GM19463 (cell line): ENCODE data around the gene NKIRAS1.
"Not testable (repeated sequence)": the region's sequence is repeated elsewhere in the genome, so short reads cannot be mapped to it uniquely, and the experiment has no call there.

Experiments
- ATAC-seq: cut with Tn5 transposase; IDR thresholded peaks from one replicate; pipeline ENCODE4 v1.9.1; 2021; ENCODE audit warnings: mild to moderate bottlenecking, moderate library complexity; ENCODE audit not compliant: unreplicated experiment

The NKIRAS1 gene

DNA sequence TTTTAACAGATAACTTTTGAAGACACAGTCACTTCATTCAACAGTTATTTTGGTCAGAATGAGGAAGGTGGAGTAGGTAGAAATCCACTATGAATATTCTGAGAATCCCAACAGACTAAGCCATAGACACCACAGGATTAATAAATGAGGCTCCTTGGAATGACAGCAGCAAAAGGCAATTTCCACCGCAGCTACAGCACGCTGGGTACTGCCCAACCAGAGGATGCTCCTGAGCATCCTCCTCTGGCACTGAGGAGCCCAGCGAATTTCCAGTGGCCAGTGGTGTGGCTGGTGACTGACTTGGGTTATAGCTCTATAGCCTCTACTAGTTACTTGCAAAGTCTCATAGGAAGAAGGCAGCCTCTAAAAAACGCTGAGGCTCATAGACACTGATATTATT, 24.6 kb upstream of the NKIRAS1 start:
- ATAC-seq: no peak

DNA sequence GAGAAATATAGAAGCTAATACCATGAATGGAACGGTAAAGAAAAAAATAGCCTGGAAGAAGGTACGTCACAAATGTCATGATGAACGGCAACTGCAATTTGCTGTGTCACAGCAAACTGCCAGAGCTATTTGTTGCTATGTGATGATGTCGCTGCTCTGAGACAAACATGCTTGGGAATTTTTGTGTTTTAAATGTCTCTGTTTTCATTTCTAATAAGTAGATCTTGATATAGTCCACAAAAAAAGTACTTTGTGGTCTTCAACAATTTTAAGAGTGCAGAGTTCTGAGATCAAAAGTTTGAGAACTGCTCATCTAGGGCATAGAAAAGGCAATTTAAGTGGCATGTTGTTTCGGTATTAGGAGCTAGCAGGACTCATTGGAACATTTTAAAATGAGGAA, 24.0 kb upstream of the NKIRAS1 start:
- ATAC-seq: no peak

DNA sequence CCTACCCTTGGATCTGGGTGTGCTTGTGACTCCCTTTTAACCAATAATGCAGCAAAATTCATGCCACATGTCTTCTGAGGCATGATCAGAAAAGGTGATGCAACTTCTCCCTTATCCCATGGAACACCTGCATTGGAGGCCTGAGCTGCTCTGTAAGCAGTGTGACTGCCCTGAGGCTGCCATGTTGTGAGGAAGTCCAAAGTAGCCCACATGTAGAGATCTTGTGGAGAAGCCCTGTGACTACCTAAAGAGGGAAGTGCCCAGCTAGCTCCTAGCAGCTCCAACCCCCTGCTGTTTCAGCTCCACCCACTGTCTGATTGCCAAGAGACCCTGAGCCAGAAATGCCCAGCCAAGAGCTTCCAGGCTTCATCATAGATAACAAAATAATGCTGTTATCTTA, 21.9 kb upstream of the NKIRAS1 start:
- ATAC-seq: no peak

DNA sequence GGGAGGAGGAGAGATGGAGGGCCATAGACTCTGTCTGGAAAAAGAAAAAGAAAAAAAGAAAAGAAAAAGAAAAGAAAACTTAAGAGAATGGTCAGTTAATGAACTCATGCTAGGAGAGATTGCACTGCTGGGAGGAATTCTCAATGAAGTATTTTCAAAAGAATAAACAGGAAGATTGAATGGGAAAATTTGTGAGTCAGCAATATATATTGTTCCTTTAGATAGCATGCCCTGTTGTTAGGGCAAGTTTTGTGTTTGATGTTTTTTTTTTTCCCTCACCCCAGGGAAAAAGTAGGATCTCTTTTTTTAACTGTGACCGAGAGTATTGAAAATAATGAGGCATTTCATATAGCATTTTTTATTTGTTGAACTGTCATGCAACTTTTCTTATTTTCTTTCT, 20.5 kb upstream of the NKIRAS1 start:
- no peak for ATAC-seq

DNA sequence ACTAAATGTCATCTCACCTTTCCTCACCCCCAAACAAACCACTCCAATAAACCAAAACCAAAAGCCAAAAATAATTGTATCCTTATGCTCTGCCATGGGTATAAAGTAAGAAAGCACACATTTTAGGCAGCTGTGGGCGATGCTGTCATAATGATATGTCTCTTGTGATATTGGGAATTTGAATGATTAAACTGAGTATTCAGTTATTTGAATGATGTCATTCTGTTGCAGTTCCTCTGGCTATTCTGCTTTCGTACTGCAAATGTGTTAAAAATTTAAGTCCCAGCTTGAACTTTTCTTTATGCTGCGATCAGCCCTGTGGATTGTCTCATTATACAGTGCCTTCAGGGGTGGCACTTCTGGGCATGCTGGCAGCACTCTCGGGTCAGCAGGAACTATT, 17.5 kb upstream of the NKIRAS1 start:
- no peak for ATAC-seq

DNA sequence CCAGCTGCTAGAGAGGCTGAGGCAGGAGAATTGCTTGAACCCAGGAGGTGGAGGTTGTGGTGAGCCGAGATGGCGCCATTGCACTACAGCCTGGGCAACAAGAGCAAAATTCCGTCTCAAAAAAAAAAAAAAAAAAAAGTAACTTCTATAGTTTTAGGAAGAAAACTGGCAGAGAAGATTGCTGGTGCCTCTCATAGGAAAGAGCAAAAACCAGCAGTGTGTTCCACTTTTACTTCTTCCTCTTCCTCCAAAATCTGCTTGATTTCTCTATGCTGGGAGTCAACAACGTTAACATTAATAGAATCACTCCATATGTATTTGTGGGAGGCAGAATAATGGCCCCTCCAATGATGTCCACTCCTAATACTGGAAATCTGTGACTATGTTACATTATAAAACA, 15.8 kb upstream of the NKIRAS1 start:
- ATAC-seq: no peak

DNA sequence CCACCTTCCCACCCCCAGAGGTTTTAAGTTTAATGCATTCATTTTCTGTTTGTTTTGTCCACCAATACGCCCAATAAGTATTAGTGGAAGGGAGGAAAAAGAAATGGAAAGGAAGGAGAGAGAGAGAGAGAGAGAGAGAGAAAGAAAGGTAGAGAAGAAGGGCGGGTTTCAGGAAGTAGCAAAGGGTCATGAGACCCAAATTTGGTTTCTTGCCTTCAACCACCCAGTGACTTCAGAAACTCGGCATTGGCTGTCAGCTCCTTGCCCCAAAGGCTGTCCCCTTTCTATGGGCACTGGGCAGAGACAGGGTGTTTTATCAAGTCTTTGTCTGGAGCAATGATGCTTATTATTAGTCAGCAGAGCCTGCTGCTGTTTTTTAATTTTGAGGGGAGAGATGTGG, 14.8 kb upstream of the NKIRAS1 start:
- ATAC-seq: no peak

DNA sequence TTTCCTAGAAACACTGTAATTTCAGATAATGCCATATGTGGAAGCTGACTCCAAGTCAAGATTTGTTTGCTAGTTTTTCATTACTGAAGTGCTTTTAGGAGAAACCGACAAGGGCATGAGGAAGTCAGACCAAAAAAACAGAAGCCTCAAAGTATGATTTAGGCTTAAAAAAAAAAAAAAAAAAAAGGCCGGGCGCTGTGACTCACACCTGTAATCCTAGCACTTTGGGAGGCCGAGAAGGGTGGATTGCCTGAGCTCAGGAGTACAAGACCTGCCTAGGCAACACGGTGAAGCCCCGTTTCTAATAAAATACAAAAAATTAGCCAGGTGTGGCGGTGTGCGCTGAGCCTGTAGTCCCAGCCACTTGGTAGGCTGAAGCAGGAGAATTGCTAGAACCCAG, 11.7 kb upstream of the NKIRAS1 start:
- ATAC-seq: no peak

DNA sequence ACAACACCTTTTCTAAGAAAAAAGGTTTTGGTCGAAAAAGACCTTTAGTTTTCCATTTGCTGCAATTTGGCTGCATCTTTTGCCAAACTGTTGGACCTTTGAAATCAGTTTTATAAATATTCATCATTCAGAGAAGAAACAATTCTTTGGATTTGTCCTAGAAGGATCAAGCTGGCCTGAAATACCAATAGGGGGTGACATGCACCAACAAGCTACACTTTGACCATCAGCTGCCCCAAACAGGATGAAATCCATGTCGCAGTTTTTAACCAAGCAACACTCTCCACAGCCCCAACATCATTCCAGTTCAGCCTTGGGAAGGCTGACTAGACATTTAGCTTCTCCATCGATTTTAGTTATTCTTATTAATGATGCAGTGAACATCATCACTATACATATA, 9.9 kb upstream of the NKIRAS1 start:
- no peak for ATAC-seq

DNA sequence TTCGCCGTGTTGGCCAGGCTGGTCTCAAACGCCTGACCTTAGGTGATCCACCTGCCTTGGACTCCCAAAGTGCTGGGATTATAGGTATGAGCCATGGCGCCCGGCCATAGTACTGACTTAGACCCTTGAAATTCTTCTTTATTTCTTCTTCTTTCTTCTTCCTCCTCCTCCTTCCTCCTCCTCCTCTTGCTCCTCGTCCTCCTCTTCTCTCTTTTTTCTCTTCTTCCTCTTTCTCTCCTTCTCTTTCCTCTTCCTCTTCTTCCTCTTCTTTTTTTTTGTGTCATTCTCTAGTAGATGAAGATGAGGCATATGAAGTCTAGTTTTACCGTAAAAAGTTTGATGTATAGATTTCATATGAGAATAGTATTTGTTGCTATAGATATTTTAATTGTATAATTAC, 9.5 kb upstream of the NKIRAS1 start:
- no peak for ATAC-seq

DNA sequence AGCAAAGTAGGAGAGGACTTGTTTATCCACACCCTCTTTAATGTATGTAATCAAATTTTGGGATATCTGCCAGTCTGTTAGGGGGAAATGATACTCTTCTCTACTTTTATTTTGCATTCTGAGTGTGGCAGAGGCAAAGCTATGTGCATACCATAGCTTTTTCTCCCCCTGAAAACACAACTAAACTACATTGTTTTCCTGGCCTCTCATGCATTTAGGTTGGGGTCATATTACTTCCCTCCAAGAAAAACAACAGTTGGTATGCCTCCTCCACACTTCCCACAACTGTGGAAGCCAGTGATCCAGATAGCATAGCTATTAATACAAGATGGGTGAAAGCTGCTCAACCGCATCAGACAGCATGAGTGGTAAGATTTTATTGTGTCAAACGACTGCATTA, 7.0 kb upstream of the NKIRAS1 start:
- no peak for ATAC-seq

DNA sequence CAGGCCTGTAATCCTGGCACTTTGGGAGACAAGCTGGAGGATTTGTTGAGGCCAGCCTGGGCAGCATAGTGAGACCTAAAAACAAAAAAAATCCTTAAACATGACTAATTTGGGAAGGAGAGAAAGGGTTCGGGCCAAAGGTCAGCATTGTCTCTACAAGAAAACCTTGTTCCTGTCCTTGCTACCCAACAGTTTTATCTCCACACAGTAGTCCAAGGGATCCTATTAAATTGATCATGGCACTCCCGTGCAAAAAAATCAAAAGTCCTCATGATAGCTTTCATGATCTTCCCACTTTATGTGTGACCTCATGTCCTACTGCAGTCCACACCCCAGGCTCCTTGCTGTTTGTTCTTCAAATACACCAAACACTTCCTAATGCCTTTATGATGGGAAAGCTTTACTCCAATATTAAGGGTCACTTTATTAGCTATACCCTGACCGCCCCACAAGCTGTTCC, 4.3 kb upstream of the NKIRAS1 start:
- no peak for ATAC-seq

DNA sequence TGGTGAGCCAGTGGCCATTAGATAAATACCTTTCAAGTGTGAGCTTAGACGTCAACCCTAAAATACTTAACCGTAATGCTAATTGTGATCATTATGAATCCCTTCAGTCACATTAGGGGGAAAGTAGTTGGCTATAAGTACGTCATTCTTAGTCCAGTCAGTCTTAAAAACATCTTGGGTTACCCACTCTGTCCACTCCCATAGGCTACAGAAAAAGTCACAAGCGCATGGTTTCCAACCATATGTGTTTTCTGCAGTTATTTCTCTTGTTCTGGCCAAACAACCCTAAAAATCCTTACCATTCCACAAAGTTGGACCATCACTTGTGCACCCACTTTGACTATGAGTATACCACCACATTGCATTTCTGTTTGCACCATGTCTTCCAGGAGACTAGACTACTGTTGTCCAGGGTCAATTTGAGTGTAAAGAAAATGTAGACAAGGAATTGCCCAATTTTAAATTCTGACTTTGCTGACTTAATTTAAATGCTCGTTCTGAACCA, 3.4 kb upstream of the NKIRAS1 start:
- no peak for ATAC-seq

DNA sequence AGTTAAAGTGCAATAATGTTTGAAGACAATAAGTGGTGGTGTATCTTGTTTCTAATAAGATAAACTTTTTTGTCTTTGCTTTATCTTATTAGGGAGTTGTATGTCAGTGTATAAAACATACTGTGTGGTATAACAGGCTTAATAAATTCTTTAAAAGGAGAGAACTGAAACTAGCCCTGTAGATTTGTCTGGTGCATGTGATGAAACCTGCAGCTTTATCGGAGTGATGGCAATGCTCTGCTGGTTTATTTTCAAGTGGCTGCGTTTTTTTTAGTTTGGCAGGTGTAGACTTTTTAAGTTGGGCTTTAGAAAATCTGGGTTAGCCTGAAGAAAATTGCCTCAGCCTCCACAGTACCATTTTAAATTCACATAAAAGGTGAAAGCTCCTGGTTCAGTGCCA, 2.8 kb upstream of the NKIRAS1 start:
- ATAC-seq: no peak

DNA sequence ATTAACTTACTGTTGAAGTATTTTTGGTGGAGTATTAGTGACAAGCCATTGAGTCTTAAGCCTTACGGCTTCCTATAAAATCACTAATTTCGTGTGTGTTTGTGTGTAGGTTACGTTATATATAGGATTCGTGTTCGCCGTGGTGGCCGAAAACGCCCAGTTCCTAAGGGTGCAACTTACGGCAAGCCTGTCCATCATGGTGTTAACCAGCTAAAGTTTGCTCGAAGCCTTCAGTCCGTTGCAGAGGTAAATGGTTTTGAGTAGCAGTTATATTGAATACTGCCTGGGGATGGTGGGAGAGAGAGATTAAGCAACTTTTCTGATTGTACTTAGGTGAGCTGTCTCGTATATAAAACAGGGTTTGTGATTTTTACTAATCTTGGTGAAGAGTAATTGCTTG, 1.5 kb upstream of the NKIRAS1 start:
- not testable (repeated sequence) for ATAC-seq

DNA sequence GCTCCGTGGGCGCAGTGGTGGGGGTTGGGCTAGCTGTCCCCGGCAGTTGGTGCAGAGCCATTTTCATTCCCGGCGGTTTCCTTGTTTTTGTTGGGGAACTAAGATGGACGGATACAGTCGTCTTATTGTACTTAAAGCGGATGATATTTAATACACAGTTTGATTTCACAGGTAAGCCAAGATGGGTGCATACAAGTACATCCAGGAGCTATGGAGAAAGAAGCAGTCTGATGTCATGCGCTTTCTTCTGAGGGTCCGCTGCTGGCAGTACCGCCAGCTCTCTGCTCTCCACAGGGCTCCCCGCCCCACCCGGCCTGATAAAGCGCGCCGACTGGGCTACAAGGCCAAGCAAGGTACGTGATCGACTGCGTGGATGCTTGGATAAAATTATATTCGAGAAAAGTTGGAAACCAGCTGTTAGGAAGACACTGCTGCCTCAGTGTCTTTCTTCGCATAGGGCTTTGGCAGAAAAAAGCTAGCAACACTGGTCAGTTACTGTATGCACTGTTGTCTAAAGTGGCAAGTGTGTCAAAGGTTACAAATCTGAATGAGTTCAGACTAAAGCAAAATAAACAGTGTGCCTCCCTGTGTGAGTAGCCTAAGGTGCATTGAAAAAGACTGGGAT, 1.0 kb upstream of the NKIRAS1 start:
- not testable (repeated sequence) for ATAC-seq

DNA sequence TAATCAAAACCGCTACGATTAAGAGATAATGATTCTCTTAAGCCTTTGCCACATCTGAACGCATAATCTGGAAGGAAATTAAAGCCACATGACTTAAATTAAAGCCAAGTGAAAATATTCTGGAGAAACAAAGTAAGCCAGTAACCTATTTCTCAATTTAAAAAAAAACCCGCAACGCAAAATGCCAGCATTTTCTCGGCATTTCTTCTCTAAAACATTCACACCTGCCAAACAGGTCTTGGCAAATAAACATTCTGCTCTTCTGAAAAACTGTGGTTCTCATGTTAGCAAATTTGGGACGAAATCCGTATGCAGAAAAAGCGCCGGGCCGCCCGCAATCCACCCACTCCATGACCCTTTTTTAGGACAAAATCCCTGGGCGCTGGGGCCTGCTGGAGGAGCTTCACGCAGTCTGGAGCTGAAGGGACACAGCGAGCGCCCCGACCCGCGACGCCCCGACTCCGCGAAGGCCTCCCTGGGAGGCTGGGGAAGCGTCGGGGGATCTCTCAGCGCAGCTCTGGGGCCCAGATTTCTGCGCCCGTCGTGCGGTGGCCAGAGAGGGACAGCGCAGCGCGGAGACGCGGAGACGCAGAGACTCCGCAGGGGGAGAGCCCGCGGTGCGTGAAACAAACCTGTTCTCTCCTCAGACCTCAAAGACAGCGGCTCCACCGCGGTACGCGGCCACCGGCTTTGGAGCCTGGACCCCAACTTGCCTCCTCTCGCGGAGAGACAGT, 471 bp downstream of the NKIRAS1 start:
- peak; percentile 36 for ATAC-seq

DNA sequence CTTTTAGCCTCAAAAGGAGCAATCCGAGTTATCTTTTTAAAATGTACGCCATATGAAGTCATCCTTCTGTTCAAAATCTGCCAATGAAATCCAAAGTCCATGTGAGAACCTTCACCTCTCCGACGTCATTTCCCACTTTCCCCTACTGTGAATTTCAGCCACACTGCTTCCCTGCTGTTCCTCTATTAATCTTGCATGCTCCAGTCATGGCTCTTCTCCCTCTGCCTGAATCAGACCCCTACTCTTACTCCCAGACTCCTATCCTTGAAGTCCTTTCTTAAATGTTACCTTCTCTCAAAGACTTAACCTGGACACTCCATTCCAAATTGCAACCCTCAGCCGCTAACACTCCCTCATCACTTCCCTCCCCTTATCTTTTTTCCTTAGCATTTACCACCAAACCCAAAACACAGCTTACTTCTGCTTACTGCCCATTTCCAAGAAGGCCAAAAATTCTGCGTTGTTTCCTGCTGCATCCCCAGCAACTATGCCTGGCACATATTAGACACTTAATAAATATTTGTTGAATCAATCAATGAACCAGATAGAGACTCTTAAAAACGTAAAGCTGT, 1.2 kb downstream of the NKIRAS1 start:
- ATAC-seq: no peak

DNA sequence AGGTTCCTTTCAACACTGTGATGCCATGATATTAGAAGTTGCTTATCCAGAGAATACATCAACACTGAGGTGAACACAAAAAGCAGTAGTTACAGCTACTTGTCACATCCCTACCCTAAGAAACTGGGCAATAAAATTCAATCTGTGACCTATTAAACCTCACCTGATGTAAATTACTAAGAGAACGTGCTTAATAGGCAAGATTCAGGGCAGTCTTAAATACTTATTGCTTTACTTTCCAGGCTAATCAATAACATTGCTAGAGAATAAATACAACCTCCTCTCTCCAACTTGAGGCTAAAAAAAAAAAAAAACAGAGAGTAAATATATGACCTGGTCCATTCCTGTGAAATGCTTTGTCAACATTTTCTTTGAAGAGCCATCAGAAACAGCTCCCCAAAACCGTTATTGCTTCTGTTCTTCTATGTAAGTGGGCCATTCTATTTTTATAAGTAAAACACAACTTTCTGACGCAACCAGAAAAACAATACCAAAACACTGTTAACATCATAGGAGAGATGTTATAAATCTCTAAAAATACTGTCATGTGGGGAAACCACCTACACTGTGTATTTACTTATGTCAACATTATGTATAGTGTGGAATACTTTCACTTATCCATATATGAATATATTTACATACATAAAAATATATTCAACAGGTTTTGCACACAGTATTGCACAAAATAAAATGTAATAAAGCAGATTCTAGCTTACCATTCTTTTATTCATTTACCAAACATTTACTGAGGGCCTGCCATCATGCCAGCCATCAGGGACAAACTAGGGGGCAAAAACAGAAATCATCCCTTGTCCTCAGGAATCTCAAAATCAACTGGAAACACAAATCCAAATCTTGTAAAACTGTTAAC, 2.7 kb downstream of the NKIRAS1 start:
- no peak for ATAC-seq

DNA sequence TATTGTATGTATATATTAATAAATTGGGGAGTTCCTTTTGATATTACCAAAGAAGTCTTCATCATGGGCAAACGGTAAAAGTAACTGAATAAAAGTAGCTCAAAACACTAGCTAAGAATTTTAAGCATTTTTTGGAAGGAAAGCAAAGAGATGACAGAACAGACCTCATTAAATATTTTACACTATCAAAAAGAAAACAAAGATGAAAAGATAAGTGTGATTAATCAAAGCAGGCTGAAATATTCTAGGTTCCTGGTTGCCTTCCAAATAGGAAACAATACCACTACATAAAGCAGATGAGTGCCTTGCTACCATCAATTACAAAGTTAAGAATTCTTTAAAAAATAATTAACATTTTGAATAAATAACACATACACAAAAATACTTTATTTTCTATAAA, 3.6 kb downstream of the NKIRAS1 start:
- no peak for ATAC-seq

DNA sequence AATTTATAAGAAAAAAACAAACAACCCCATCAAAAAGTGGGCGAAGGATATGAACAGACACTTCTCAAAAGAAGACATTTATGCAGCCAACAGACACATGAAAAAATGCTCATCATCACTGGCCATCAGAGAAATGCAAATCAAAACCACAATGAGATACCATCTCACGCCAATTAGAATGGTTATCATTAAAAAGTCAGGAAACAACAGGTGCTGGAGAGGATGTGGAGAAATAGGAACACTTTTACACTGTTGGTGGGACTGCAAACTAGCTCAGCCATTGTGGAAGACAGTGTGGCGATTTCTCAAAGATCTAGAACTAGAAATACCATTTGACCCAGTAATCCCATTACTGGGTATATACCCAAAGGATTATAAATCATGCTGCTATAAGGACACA, 4.5 kb downstream of the NKIRAS1 start:
- ATAC-seq: not testable (repeated sequence)
